CD4-positive, CD25-positive, alpha-beta regulatory T cell (primary cell): Measurements from ENCODE around the gene MYO1A. TPM values are rescaled to one million over a fixed set of nuclear protein-coding genes. Genes with fewer than 3 reads are reported as not detected.

Experiments
- ATAC-seq, 2 donors: fragments of 150-1000 bp; cut with Tn5 transposase; one replicate each; pipeline ENCODE4 v1.10.0; 2021; ENCODE audit warnings: low read depth in 2 of 2, moderate number of reproducible peaks in 2 of 2, moderate library complexity in 1 of 2
- DNase-seq, 3 donors: peaks; one replicate each; pipeline versions ENCODE4 v3.0.0 to v3.0.0-alpha.2; 2012 to 2022; ENCODE audit warnings: mixed read lengths in 1 of 3
- H3K27ac ChIP-seq: one replicate; pipeline ENCODE4 v1.7.0; 2013; ENCODE audit warnings: mild to moderate bottlenecking, low read length; ENCODE audit not compliant: insufficient read depth, poor library complexity, severe bottlenecking
- H3K27me3 ChIP-seq: one replicate; pipeline ENCODE4 v1.7.0; 2013; ENCODE audit warnings: low read length; ENCODE audit not compliant: control insufficient read depth, insufficient read depth
- H3K36me3 ChIP-seq: one replicate; pipeline ENCODE4 v1.7.0; 2013; ENCODE audit warnings: mild to moderate bottlenecking, low read length, moderate library complexity; ENCODE audit not compliant: control insufficient read depth, insufficient read depth
- H3K4me1 ChIP-seq: 2 replicates; pipeline ENCODE4 v1.7.0; 2013; ENCODE audit warnings: mild to moderate bottlenecking, low read length; ENCODE audit not compliant: insufficient read depth, control insufficient read depth, poor library complexity, severe bottlenecking
- H3K4me3 ChIP-seq: one replicate; pipeline ENCODE4 v1.7.0; 2013; ENCODE audit warnings: low read depth, mild to moderate bottlenecking, low read length, moderate library complexity
- H3K9me3 ChIP-seq, 2 experiments: 1 replicate in 1 of 2; 2 replicates in 1 of 2; pipeline ENCODE4 v1.7.0; 2013; ENCODE audit warnings: low read length in 2 of 2, mild to moderate bottlenecking in 1 of 2, moderate library complexity in 1 of 2; ENCODE audit not compliant: control insufficient read depth in 2 of 2
- H3K27ac Mint-ChIP-seq, 3 donors: one replicate each; pipeline ENCODE4 v1.8.0; 2020 to 2022; ENCODE audit warnings: mild to moderate bottlenecking in 3 of 3, mixed read lengths in 3 of 3, moderate library complexity in 2 of 3
- H3K27me3 Mint-ChIP-seq: one replicate; pipeline ENCODE4 v1.8.0; 2022; ENCODE audit warnings: mild to moderate bottlenecking, mixed read lengths
- H3K36me3 Mint-ChIP-seq: one replicate; pipeline ENCODE4 v1.8.0; 2020; ENCODE audit warnings: mixed read lengths
- H3K4me1 Mint-ChIP-seq, 4 donors: one replicate each; pipeline ENCODE4 v1.8.0; 2020 to 2022; ENCODE audit warnings: mixed read lengths in 4 of 4, mild to moderate bottlenecking in 1 of 4
- H3K4me3 Mint-ChIP-seq, 4 donors: one replicate each; pipeline ENCODE4 v1.8.0; 2020 to 2022; ENCODE audit warnings: mild to moderate bottlenecking in 4 of 4, mixed read lengths in 4 of 4, moderate library complexity in 3 of 4
- H3K9me3 Mint-ChIP-seq, 7 donors: one replicate each; pipeline ENCODE4 v1.8.0; 2020 to 2022; ENCODE audit warnings: mixed read lengths in 7 of 7, mild to moderate bottlenecking in 3 of 7, moderate library complexity in 2 of 7
- polyA plus RNA-seq, 4 donors: library from polyadenylated mRNA; unstranded; fragments of 300-500 nt; fragmentation: Illumina TruSeq; gene quantifications; one replicate each; pipeline ENCODE4 v1.2.3, GENCODE V29; 2021
- total RNA-seq: library from RNA; stranded (reverse); gene quantifications from one replicate; pipeline ENCODE4 v1.2.3, GENCODE V29; 2022

The MYO1A gene
- total and polyA plus RNA-seq, 5 donors from 2014 or later = 0.32 to 0.38 TPM; not detected in 3

- Mint-ChIP-seq H3K9me3 (no peaks in the 10 kb centered on the region), H3K4me1 (peaks cover 13 to 53% (median 32%) of the 10 kb centered on the region in 4 donors), H3K4me3 (peak overlapping the region in 2 of 4 donors; percentile 57 to 68), H3K27ac (peak overlapping the region in 2 of 3 donors; percentile 89 to 90), H3K27me3 (no peaks in the 10 kb centered on the region), H3K36me3 (peaks cover 45% of the 10 kb centered on the region)
- Histone ChIP-seq H3K4me1 (peaks cover 19% of the 10 kb centered on the region), H3K9me3 (no peaks in the 10 kb centered on the region), H3K27me3 (no peaks in the 10 kb centered on the region), H3K4me3 (no peak overlapping the region), H3K27ac (no peak overlapping the region), H3K36me3 (peaks cover 33% of the 10 kb centered on the region)
- DNase-seq (no peak), ATAC-seq (no peak)
Measured at GRCh38 chr12:56999456-56999855, 50.5 kb downstream of the MYO1A start.

GRCh38 chr12:56998981-56999380 lies 50.9 kb downstream of the MYO1A start:
- peak overlapping the region in 2 of 4 donors; percentile 57 to 68 for H3K4me3 Mint-ChIP-seq
- peak overlapping the region; percentile 42 to 90 (median 89) for H3K27ac Mint-ChIP-seq
- peaks cover 29% of the 10 kb centered on the region for H3K36me3 ChIP-seq
- H3K36me3 Mint-ChIP-seq = peaks cover 41% of the 10 kb centered on the region
- H3K9me3 Mint-ChIP-seq = no peaks in the 10 kb centered on the region
- DNase-seq = peak in 1 of 3 donors; percentile 79
- peaks cover 13 to 49% (median 30%) of the 10 kb centered on the region in 4 donors for H3K4me1 Mint-ChIP-seq
- H3K4me3 ChIP-seq = no peak overlapping the region
- H3K27me3 Mint-ChIP-seq = no peaks in the 10 kb centered on the region
- no peaks in the 10 kb centered on the region for H3K9me3 ChIP-seq
- no peaks in the 10 kb centered on the region for H3K27me3 ChIP-seq
- peak in 1 of 2 donors; percentile 41 for ATAC-seq
- peaks cover 19% of the 10 kb centered on the region for H3K4me1 ChIP-seq
- H3K27ac ChIP-seq = no peak overlapping the region

GRCh38 chr12:56998316-56998715 lies 51.6 kb downstream of the MYO1A start:
- ATAC-seq (no peak), DNase-seq (no peak)
- Histone ChIP-seq H3K9me3 (no peaks in the 10 kb centered on the region), H3K36me3 (peaks cover 22% of the 10 kb centered on the region), H3K4me1 (peaks cover 19% of the 10 kb centered on the region), H3K27me3 (no peaks in the 10 kb centered on the region), H3K27ac (no peak overlapping the region), H3K4me3 (no peak overlapping the region)
- Mint-ChIP-seq H3K27ac (peak overlapping the region in 2 of 3 donors; percentile 42 to 89), H3K9me3 (no peaks in the 10 kb centered on the region), H3K4me3 (peak overlapping the region in 1 of 4 donors; percentile 57), H3K27me3 (no peaks in the 10 kb centered on the region), H3K4me1 (peaks cover 13 to 46% (median 30%) of the 10 kb centered on the region in 4 donors), H3K36me3 (peaks cover 35% of the 10 kb centered on the region)

GRCh38 chr12:56996793-56997545 lies 53.0 kb downstream of the MYO1A start:
- H3K36me3 ChIP-seq = peaks cover 10% of the 10 kb centered on the region
- no peaks in the 10 kb centered on the region for H3K9me3 ChIP-seq
- H3K36me3 Mint-ChIP-seq = peaks cover 29% of the 10 kb centered on the region
- no peak overlapping the region for H3K27ac ChIP-seq
- H3K4me1 ChIP-seq = peaks cover 19% of the 10 kb centered on the region
- DNase-seq = no peak
- H3K27me3 Mint-ChIP-seq = no peaks in the 10 kb centered on the region
- H3K4me3 ChIP-seq = no peak overlapping the region
- no peaks in the 10 kb centered on the region for H3K9me3 Mint-ChIP-seq
- peaks cover 17 to 41% (median 31%) of the 10 kb centered on the region in 4 donors for H3K4me1 Mint-ChIP-seq
- ATAC-seq = no peak
- no peak overlapping the region for H3K4me3 Mint-ChIP-seq
- H3K27me3 ChIP-seq = no peaks in the 10 kb centered on the region
- H3K27ac Mint-ChIP-seq = no peak overlapping the region

GRCh38 chr12:56995930-56996496 lies 53.9 kb downstream of the MYO1A start:
- H3K27me3 ChIP-seq = no peaks in the 10 kb centered on the region
- no peaks in the 10 kb centered on the region for H3K27me3 Mint-ChIP-seq
- peaks cover 10% of the 10 kb centered on the region for H3K36me3 ChIP-seq
- no peaks in the 10 kb centered on the region for H3K9me3 Mint-ChIP-seq
- no peak overlapping the region for H3K27ac ChIP-seq
- peaks cover 12% of the 10 kb centered on the region for H3K4me1 ChIP-seq
- H3K4me1 Mint-ChIP-seq = peaks cover 15 to 41% (median 28%) of the 10 kb centered on the region in 4 donors
- peaks cover 25% of the 10 kb centered on the region for H3K36me3 Mint-ChIP-seq
- no peak for DNase-seq
- no peak for ATAC-seq
- no peak overlapping the region for H3K4me3 ChIP-seq
- H3K4me3 Mint-ChIP-seq = no peak overlapping the region
- H3K27ac Mint-ChIP-seq = peak overlapping the region in 2 of 3 donors; percentile 53 to 95
- no peaks in the 10 kb centered on the region for H3K9me3 ChIP-seq

- Mint-ChIP-seq H3K4me3 (no peak overlapping the region), H3K27ac (peak overlapping the region in 1 of 3 donors; percentile 53), H3K27me3 (no peaks in the 10 kb centered on the region), H3K36me3 (peaks cover 25% of the 10 kb centered on the region), H3K9me3 (no peaks in the 10 kb centered on the region), H3K4me1 (peaks cover 12 to 35% (median 25%) of the 10 kb centered on the region in 4 donors)
- Histone ChIP-seq H3K9me3 (no peaks in the 10 kb centered on the region), H3K27me3 (no peaks in the 10 kb centered on the region), H3K4me1 (peaks cover 9% of the 10 kb centered on the region), H3K36me3 (peaks cover 5% of the 10 kb centered on the region), H3K27ac (no peak overlapping the region), H3K4me3 (no peak overlapping the region)
- no peak for DNase-seq
- ATAC-seq = no peak
Measured at GRCh38 chr12:56995201-56995929, 54.6 kb downstream of the MYO1A start.

- H3K36me3 ChIP-seq = peaks cover 3% of the 10 kb centered on the region
- no peak for ATAC-seq
- H3K36me3 Mint-ChIP-seq = peaks cover 25% of the 10 kb centered on the region
- H3K9me3 Mint-ChIP-seq = no peaks in the 10 kb centered on the region
- H3K9me3 ChIP-seq = no peaks in the 10 kb centered on the region
- H3K4me1 ChIP-seq = peaks cover 4% of the 10 kb centered on the region
- H3K27ac ChIP-seq = no peak overlapping the region
- H3K27ac Mint-ChIP-seq = peak overlapping the region in 1 of 3 donors; percentile 78
- H3K27me3 ChIP-seq = no peaks in the 10 kb centered on the region
- peaks cover 12 to 24% (median 17%) of the 10 kb centered on the region in 4 donors for H3K4me1 Mint-ChIP-seq
- no peak for DNase-seq
- peaks cover 6% of the 10 kb centered on the region for H3K27me3 Mint-ChIP-seq
- H3K4me3 Mint-ChIP-seq = no peak overlapping the region
- H3K4me3 ChIP-seq = no peak overlapping the region
Measured at GRCh38 chr12:56994231-56994746, 55.6 kb downstream of the MYO1A start.
